KMS-11 (cell line): ENCODE measurements around the gene KRT9.

Experiments
- H2AFZ ChIP-seq: fragments of 200-600 bp; sonication (generic); 2 replicates; pipeline ENCODE4 v1.6.1; 2016; ENCODE audit warnings: antibody characterized with exemption, mixed run types, low read depth
- H3K27ac ChIP-seq: fragments of 200-600 bp; sonication (generic); 2 replicates; pipeline ENCODE4 v1.6.1; 2016; ENCODE audit warnings: mild to moderate bottlenecking, mixed run types
- H3K27me3 ChIP-seq: fragments of 200-600 bp; sonication (generic); 2 replicates; pipeline ENCODE4 v1.6.1; 2017; ENCODE audit warnings: mild to moderate bottlenecking, low read depth, mixed run types, moderate library complexity; ENCODE audit not compliant: insufficient read depth
- H3K36me3 ChIP-seq: fragments of 200-600 bp; sonication (generic); 2 replicates; pipeline ENCODE4 v1.6.1; 2017; ENCODE audit warnings: mild to moderate bottlenecking, mixed run types; ENCODE audit not compliant: insufficient read depth
- H3K4me1 ChIP-seq: fragments of 200-600 bp; sonication (generic); 2 replicates; pipeline ENCODE4 v1.6.1; 2016; ENCODE audit warnings: mild to moderate bottlenecking, low read depth, mixed run types; ENCODE audit not compliant: poor library complexity, severe bottlenecking
- H3K4me2 ChIP-seq: fragments of 200-600 bp; sonication (generic); 2 replicates; pipeline ENCODE4 v1.7.0; 2016; ENCODE audit warnings: mild to moderate bottlenecking, mixed run types
- H3K4me3 ChIP-seq: fragments of 200-600 bp; sonication (generic); IDR thresholded peaks from 2 replicates; pipeline ENCODE4 v1.6.1; 2017; ENCODE audit warnings: low read depth, low read length, mixed read lengths; ENCODE audit not compliant: insufficient read depth
- H3K79me2 ChIP-seq: fragments of 200-600 bp; sonication (generic); 2 replicates; pipeline ENCODE4 v1.6.1; 2016; ENCODE audit warnings: low read depth, mixed run types; ENCODE audit not compliant: insufficient read depth
- H3K9ac ChIP-seq: fragments of 200-600 bp; sonication (generic); 2 replicates; pipeline ENCODE4 v1.6.1; 2016; ENCODE audit warnings: mild to moderate bottlenecking, mixed run types
- H4K20me1 ChIP-seq: fragments of 200-600 bp; sonication (generic); 2 replicates; pipeline ENCODE4 v1.6.1; 2016; ENCODE audit warnings: mild to moderate bottlenecking, mixed run types; ENCODE audit not compliant: insufficient read depth
- TF ChIP-seq, protein P1 (sequence below): fragments of 200-600 bp; sonication (generic); conservative IDR thresholded peaks from 2 replicates; pipeline ENCODE4 v1.6.1; 2017; ENCODE audit warnings: low read depth, mild to moderate bottlenecking, antibody characterized with exemption, low read length, moderate library complexity, mixed read lengths

Gene KRT9

DNA sequence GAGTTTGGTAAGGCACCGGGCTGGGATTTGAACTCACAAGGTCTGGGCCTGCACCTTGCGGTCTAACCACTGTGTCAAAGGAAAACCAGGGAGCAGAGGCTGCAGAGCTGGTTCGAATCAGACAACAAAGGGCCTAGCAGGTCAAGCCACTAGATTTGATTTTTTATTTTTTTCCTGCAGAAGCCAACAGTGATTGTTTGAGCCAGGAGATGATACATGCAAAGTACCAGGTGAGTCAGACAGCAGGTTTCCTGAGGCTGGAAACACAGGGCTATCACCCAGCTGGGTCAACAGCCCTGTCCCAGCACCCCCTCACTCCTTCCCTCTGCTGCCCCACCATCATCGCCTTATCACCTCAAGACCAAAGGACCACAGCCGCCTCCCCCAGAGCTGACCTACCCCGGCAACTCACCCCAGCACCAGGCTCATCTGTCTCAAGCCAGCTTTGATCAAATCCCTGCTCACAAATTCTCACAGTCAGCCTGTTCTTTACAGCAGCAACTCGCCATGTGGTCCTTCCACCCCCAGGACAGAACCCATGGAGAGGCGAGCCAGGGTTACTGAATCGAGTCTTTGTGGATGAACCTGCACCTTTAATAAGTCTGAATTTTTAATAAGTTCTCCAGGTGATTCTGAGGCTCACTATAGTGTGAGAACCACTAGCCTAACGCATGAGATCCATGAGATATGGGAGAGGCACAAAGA, 30.8 kb downstream of the KRT9 start:
- TF ChIP-seq, protein P1, sequence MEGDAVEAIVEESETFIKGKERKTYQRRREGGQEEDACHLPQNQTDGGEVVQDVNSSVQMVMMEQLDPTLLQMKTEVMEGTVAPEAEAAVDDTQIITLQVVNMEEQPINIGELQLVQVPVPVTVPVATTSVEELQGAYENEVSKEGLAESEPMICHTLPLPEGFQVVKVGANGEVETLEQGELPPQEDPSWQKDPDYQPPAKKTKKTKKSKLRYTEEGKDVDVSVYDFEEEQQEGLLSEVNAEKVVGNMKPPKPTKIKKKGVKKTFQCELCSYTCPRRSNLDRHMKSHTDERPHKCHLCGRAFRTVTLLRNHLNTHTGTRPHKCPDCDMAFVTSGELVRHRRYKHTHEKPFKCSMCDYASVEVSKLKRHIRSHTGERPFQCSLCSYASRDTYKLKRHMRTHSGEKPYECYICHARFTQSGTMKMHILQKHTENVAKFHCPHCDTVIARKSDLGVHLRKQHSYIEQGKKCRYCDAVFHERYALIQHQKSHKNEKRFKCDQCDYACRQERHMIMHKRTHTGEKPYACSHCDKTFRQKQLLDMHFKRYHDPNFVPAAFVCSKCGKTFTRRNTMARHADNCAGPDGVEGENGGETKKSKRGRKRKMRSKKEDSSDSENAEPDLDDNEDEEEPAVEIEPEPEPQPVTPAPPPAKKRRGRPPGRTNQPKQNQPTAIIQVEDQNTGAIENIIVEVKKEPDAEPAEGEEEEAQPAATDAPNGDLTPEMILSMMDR, result no peak
- no peak overlapping the region for H3K4me3 ChIP-seq
- no peak overlapping the region for H3K27ac ChIP-seq
- no peaks in the 10 kb centered on the region; the same call in 1 of the 2 replicates for H3K27me3 ChIP-seq
- no peak overlapping the region for H2AFZ ChIP-seq
- no peaks in the 10 kb centered on the region for H3K79me2 ChIP-seq
- no peaks in the 10 kb centered on the region for H3K36me3 ChIP-seq
- H3K4me2 ChIP-seq, result no peak overlapping the region
- no peak overlapping the region for H3K9ac ChIP-seq
- H3K4me1 ChIP-seq, result no peaks in the 10 kb centered on the region
- H4K20me1 ChIP-seq, result no peaks in the 10 kb centered on the region

DNA sequence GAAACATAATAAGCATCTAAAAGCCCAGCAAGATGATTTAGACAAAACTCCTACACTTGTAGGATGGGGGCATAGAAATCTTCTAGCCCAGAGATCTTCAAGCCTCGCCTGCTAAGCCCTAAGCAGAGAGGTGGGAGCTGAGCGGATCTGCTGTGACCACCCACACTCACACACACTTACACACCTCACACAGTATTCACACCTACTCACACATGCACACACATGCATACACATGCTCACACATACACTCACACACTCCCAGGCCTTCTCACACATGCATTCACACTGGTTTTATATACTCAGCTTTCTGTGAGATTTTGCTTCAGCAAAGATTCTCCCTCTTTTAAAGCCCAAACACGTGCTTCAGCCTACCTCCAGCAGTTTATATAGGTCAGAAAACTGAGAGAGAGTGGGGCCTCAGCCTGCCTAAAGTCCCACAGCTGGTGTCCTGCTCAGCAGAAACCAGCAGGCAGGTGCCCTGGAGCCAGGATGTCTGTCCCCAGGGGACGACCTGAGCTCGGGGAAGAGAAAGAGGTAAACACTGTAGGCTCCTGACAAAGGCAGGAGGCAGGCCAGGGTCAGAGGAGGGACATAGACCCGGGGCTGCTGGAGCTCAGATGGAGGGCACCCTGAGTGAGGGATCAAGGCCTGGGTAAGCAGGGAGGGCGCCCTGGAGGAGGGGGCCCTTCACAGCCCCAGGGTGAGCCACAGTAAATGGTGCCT, 31.7 kb downstream of the KRT9 start:
- Histone ChIP-seq H3K36me3 (no peaks in the 10 kb centered on the region), H3K27me3 (no peaks in the 10 kb centered on the region; the same call in 1 of the 2 replicates), H4K20me1 (no peaks in the 10 kb centered on the region), H3K4me2 (no peak overlapping the region), H3K79me2 (no peaks in the 10 kb centered on the region), H3K4me3 (no peak overlapping the region), H2AFZ (peak overlapping the region; percentile 10; the same call in 1 of the 2 replicates), H3K4me1 (no peaks in the 10 kb centered on the region), H3K9ac (no peak overlapping the region), H3K27ac (no peak overlapping the region)
- TF ChIP-seq, protein P1, result no peak

DNA sequence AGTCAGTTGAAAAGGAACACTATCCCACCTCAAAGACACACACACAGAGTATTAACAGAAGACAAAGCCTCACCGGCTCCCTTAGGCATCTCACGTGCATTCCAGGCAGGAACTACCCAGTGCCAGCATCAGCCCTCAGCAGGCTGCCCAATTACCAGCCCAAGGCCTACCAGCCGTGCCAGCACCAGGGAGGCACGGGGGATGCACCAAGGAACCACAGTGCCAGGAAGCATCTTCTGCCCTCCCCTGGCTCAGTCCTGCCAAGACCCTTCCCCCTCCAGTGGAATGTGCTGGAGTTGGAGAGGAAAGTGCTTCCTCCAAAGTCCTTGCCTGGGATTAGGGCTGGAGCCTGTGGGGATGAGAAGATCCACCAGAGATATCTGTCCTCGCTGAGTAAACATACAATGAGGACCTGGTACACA, 32.8 kb downstream of the KRT9 start:
- H3K4me1 ChIP-seq, result no peaks in the 10 kb centered on the region
- no peak overlapping the region for H3K27ac ChIP-seq
- TF ChIP-seq, protein P1, result no peak
- no peaks in the 10 kb centered on the region; the same call in 1 of the 2 replicates for H3K27me3 ChIP-seq
- no peak overlapping the region for H3K4me3 ChIP-seq
- H3K36me3 ChIP-seq, result no peaks in the 10 kb centered on the region
- H3K4me2 ChIP-seq, result no peak overlapping the region
- no peak overlapping the region for H3K9ac ChIP-seq
- no peak overlapping the region for H2AFZ ChIP-seq
- H3K79me2 ChIP-seq, result no peaks in the 10 kb centered on the region
- H4K20me1 ChIP-seq, result no peaks in the 10 kb centered on the region

DNA sequence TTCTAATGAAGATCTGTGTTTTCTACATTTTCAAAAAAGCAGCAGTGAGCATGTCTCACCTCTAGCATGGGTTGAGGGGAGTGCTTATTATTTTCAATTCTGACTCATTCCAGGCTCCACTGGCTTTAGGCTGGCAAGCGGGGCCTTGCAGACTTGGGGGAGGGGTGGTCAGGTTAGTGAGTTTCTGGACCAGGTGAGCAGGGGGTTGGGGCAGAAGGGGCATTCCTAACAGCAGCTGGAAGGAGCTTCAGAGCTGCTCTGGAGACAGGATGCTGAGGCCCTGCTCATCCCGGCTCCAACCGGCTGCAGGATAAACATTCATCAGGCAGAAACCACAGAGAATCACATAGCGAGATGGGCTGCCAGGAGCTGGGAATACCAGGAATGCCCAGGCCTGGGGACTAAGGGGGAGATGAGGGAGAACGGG, 33.3 kb downstream of the KRT9 start:
- H3K27ac ChIP-seq, result no peak overlapping the region
- H3K36me3 ChIP-seq, result no peaks in the 10 kb centered on the region
- H4K20me1 ChIP-seq, result no peaks in the 10 kb centered on the region
- no peak overlapping the region for H2AFZ ChIP-seq
- H3K27me3 ChIP-seq, result no peaks in the 10 kb centered on the region; the same call in 1 of the 2 replicates
- no peaks in the 10 kb centered on the region for H3K4me1 ChIP-seq
- H3K4me3 ChIP-seq, result no peak overlapping the region
- H3K9ac ChIP-seq, result no peak overlapping the region
- TF ChIP-seq, protein P1, result no peak
- H3K4me2 ChIP-seq, result no peak overlapping the region
- H3K79me2 ChIP-seq, result no peaks in the 10 kb centered on the region
